ENCODE measurements around the gene ZCCHC7.

The ZCCHC7 gene

DNA sequence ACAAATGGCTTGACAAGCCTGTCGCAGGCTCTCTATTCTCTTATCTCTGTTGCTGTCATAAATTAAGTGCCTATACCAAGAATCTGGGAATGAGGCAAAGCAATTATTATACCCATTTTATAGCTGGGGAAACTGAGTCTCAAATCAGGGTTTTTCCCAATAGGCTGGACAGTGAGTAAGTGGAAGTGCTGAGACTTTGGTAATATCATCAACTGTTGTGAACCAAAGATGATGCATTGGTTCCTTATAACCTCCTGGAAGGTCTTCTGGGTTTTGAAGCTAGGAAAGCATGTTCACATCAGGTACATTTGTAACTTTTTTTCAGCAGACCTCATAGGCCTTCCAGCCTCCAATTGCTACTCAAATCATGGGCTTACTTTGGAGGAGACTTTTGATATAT is 25.6 kb upstream of the ZCCHC7 start:
- DNase-seq (ENCODE audit: low read depth): no peak
- H3K4me3 ChIP-seq (ENCODE audit: low read depth, low read length): no peak overlapping the region
- TF ChIP-seq, protein P1, sequence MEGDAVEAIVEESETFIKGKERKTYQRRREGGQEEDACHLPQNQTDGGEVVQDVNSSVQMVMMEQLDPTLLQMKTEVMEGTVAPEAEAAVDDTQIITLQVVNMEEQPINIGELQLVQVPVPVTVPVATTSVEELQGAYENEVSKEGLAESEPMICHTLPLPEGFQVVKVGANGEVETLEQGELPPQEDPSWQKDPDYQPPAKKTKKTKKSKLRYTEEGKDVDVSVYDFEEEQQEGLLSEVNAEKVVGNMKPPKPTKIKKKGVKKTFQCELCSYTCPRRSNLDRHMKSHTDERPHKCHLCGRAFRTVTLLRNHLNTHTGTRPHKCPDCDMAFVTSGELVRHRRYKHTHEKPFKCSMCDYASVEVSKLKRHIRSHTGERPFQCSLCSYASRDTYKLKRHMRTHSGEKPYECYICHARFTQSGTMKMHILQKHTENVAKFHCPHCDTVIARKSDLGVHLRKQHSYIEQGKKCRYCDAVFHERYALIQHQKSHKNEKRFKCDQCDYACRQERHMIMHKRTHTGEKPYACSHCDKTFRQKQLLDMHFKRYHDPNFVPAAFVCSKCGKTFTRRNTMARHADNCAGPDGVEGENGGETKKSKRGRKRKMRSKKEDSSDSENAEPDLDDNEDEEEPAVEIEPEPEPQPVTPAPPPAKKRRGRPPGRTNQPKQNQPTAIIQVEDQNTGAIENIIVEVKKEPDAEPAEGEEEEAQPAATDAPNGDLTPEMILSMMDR (IDR thresholded peaks at IDR 0.05; ENCODE audit: low read depth, low read length, missing control alignments): no peak

GRCh38 chr9:37096628-37097027 is 23.7 kb upstream of the ZCCHC7 start:
- H3K4me3 ChIP-seq (ENCODE audit: low read depth, low read length): no peak overlapping the region
- DNase-seq (ENCODE audit: low read depth): no peak
- TF ChIP-seq, protein P1 (IDR thresholded peaks at IDR 0.05; ENCODE audit: low read depth, low read length, missing control alignments): no peak

- no peak for DNase-seq (ENCODE audit: low read depth)
- TF ChIP-seq, protein P1 (IDR thresholded peaks at IDR 0.05; ENCODE audit: low read depth, low read length, missing control alignments): no peak
These were observed 23.1 kb upstream of the ZCCHC7 start for GRCh38 chr9:37097294-37097693.

GRCh38 chr9:37100327-37100726 is 20.0 kb upstream of the ZCCHC7 start:
- DNase-seq (ENCODE audit: low read depth): no peak
- no peak overlapping the region for H3K4me3 ChIP-seq (ENCODE audit: low read depth, low read length)
- TF ChIP-seq, protein P1 (IDR thresholded peaks at IDR 0.05; ENCODE audit: low read depth, low read length, missing control alignments): no peak

More at GRCh38 chr9:37097294-37097693, 23.1 kb upstream of the ZCCHC7 start:
- H3K4me3 ChIP-seq (ENCODE audit: low read depth, low read length): no peak overlapping the region

GRCh38 chr9:37100741-37101140 is 19.6 kb upstream of the ZCCHC7 start:
- no peak for DNase-seq (ENCODE audit: low read depth)
- no peak overlapping the region for H3K4me3 ChIP-seq (ENCODE audit: low read depth, low read length)
- TF ChIP-seq, protein P1 (IDR thresholded peaks at IDR 0.05; ENCODE audit: low read depth, low read length, missing control alignments): no peak

GRCh38 chr9:37102486-37102885 is 17.9 kb upstream of the ZCCHC7 start:
- no peak overlapping the region for H3K4me3 ChIP-seq (ENCODE audit: low read depth, low read length)
- TF ChIP-seq, protein P1 (IDR thresholded peaks at IDR 0.05; ENCODE audit: low read depth, low read length, missing control alignments): no peak
- no peak for DNase-seq (ENCODE audit: low read depth)

DNA sequence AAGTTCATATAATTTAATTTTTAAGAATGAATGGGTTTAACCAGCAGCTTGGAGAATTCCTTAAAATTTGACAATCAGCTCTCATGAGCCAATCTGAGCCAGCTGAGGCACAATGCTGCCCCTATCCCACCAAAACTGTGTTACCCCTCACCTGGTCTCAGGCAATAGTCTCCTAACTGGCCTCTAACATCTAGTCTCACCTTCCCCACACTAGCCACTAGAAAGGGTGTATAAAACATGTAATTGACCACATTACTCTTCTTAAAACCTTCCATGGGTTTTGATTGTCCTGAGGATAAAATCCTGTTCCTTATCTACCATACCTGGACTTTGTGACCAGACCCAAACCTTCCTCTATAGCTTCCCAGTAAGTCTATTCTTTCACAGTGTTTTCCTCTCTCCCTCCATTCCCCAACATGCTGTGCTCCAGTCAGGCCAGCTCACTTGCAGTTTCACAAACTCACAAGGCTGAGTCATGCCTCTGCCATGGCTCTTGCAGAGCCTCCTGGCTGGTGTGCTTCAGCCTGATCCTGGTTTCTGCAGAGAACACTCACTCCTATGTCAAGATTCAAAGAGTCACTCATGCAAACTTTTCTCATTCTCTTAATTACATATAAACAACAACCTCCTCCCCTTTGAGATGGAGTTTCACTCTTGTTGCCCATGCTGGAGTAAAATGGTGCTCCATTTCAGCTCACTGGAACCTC is 16.0 kb upstream of the ZCCHC7 start:
- TF ChIP-seq, protein P1 (IDR thresholded peaks at IDR 0.05; ENCODE audit: low read depth, low read length, missing control alignments): no peak
- H3K4me3 ChIP-seq (ENCODE audit: low read depth, low read length): no peak overlapping the region
- no peak for DNase-seq (ENCODE audit: low read depth)

Data from GM12864 (cell line).